GM13976 (cell line): ENCODE data around the gene AP1S3.
"Not testable (repeated sequence)": the region's sequence is repeated elsewhere in the genome, so short reads cannot be mapped to it uniquely, and the experiment has no call there.

ENCODE experiments used
- DNase-seq: peaks from one replicate; pipeline ENCODE4 v3.0.0; 2012; ENCODE audit warnings: low spot score
- CTCF ChIP-seq: IDR thresholded peaks from 2 replicates; pipeline ENCODE4 v1.5.1; 2012; ENCODE audit warnings: borderline replicate concordance, mild to moderate bottlenecking; ENCODE audit not compliant: insufficient read depth; ENCODE audit errors: extremely low read depth, missing control alignments, control extremely low read depth
- in situ Hi-C: fragments of 300-500 bp; cut with MboI; formaldehyde crosslinking; loops from one replicate; pipeline ENCODE4 v1.12.0; 2022; ENCODE audit warnings: low sequenced_read_pairs, mixed read lengths, inconsistent platforms; ENCODE audit not compliant: unreplicated experiment

Gene AP1S3

GRCh38 chr2:223815186-223815883 is 22.0 kb downstream of the AP1S3 start:
- no peak for TF ChIP-seq CTCF
- DNase-seq, result no peak
- in situ Hi-C loops, result no loop called here

- DNase-seq, in situ Hi-C loops: not testable (repeated sequence)
Measured at GRCh38 chr2:223814764-223815163, 22.6 kb downstream of the AP1S3 start.

GRCh38 chr2:223813329-223813728 is 24.1 kb downstream of the AP1S3 start:
- in situ Hi-C loops, result no loop called here
- DNase-seq, result no peak
- no peak for TF ChIP-seq CTCF

- no peak for TF ChIP-seq CTCF
- DNase-seq, result no peak
- in situ Hi-C loops, result no loop called here
Measured at GRCh38 chr2:223811757-223812156, 25.6 kb downstream of the AP1S3 start.

- no peak for TF ChIP-seq CTCF
- in situ Hi-C loops, result no loop called here
- no peak for DNase-seq
Measured at GRCh38 chr2:223805008-223805407, 32.4 kb downstream of the AP1S3 start.

- in situ Hi-C loops, result no loop called here
- no peak for DNase-seq
Measured at GRCh38 chr2:223801736-223802135, 35.6 kb downstream of the AP1S3 start.

GRCh38 chr2:223800908-223801307 is 36.5 kb downstream of the AP1S3 start:
- no peak for TF ChIP-seq CTCF
- in situ Hi-C loops, result no loop called here
- peak; percentile 29 for DNase-seq

More at GRCh38 chr2:223801736-223802135, 35.6 kb downstream of the AP1S3 start:
- TF ChIP-seq CTCF, result no peak
